Measurements from ENCODE around the gene PLCD3.

- TF ChIP-seq, protein P1, sequence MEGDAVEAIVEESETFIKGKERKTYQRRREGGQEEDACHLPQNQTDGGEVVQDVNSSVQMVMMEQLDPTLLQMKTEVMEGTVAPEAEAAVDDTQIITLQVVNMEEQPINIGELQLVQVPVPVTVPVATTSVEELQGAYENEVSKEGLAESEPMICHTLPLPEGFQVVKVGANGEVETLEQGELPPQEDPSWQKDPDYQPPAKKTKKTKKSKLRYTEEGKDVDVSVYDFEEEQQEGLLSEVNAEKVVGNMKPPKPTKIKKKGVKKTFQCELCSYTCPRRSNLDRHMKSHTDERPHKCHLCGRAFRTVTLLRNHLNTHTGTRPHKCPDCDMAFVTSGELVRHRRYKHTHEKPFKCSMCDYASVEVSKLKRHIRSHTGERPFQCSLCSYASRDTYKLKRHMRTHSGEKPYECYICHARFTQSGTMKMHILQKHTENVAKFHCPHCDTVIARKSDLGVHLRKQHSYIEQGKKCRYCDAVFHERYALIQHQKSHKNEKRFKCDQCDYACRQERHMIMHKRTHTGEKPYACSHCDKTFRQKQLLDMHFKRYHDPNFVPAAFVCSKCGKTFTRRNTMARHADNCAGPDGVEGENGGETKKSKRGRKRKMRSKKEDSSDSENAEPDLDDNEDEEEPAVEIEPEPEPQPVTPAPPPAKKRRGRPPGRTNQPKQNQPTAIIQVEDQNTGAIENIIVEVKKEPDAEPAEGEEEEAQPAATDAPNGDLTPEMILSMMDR (IDR thresholded peaks at IDR 0.05), result no peak
- TF ChIP-seq EZH2phosphoT487 (IDR thresholded peaks at IDR 0.05; ENCODE audit: borderline replicate concordance, low read depth) (no peak), FOXM1 (IDR thresholded peaks at IDR 0.05; ENCODE audit: low read depth) (no peak), RFX5 (IDR thresholded peaks at IDR 0.05; ENCODE audit: low read length) (no peak), TAF1 (IDR thresholded peaks at IDR 0.05; ENCODE audit: borderline replicate concordance, low read depth, low read length) (no peak), EP300 (IDR thresholded peaks at IDR 0.05; ENCODE audit: borderline replicate concordance in 1 of 2, low read depth in 1 of 2, low read length in 1 of 2) (no peak), POLR2AphosphoS5 (IDR thresholded peaks at IDR 0.05; ENCODE audit: low read depth, low read length) (no peak; the same call in 1 of the 2 replicates), GATA2 (CRISPR knock-in tag; IDR thresholded peaks at IDR 0.05) (no peak), FOSL2 (IDR thresholded peaks at IDR 0.05; ENCODE audit: borderline replicate concordance, low read depth) (no peak), GABPA (IDR thresholded peaks at IDR 0.05; ENCODE audit: low read depth) (no peak), NFIC (IDR thresholded peaks at IDR 0.05; ENCODE audit: borderline replicate concordance) (no peak)
Observed at GRCh38 chr17:45060382-45060796, 71.9 kb downstream of the PLCD3 start.
